ENCODE results near the gene PLXNA4. TPM values are rescaled to one million over a fixed set of nuclear protein-coding genes. Genes with fewer than 3 reads are reported as not detected.

PLXNA4 gene
- total RNA-seq, 1 experiment from 2014 or later, result 0.11 TPM

- H3K27ac ChIP-seq (ENCODE audit: low read depth, low read length, poor library complexity, severe bottlenecking), result no peak overlapping the region
- CTCF ChIA-PET, result no interaction called here
- no TSS peak for BruUV-seq (replicated peaks)
These were observed 421.4 kb downstream of the PLXNA4 start for GRCh38 chr7:132154695-132155471.

GRCh38 chr7:132154248-132154647 is 422.0 kb downstream of the PLXNA4 start:
- H3K9me3 ChIP-seq (ENCODE audit: low read depth, low read length, poor library complexity, severe bottlenecking), result no peaks in the 10 kb centered on the region
- H3K27ac ChIP-seq (ENCODE audit: low read depth, low read length, poor library complexity, severe bottlenecking), result no peak overlapping the region
- no peak for TF ChIP-seq EZH2 (IDR thresholded peaks at IDR 0.05; ENCODE audit: borderline replicate concordance, low read depth, low read length, poor library complexity, severe bottlenecking)
- H3K27me3 ChIP-seq (replicated peaks; ENCODE audit: insufficient read depth, low read depth, low read length, poor library complexity), result peaks cover 34% of the 10 kb centered on the region
- intact Hi-C loops (cut with micrococcal nuclease; ENCODE audit: unreplicated experiment), result loop anchor here (10.0 kb wide), 1 partner anchor 209 kb away; no protein-coding TSS in a partner anchor
- ChIA-PET POLR2A (ENCODE audit: low non-redundant PET) (no interaction called here), CTCF (no interaction called here)
- DNase-seq (ENCODE audit: low spot score), result no peak
- H3K36me3 ChIP-seq (ENCODE audit: insufficient read depth, low read length, poor library complexity, severe bottlenecking), result no peaks in the 10 kb centered on the region
- H3K4me1 ChIP-seq (ENCODE audit: insufficient read depth, low read length, poor library complexity, severe bottlenecking), result no peaks in the 10 kb centered on the region
- BruUV-seq (replicated peaks), result no TSS peak
- no peak overlapping the region for H3K4me3 ChIP-seq (ENCODE audit: low read depth, low read length, poor library complexity, severe bottlenecking)

More at GRCh38 chr7:132154695-132155471, 421.4 kb downstream of the PLXNA4 start:
- POLR2A ChIA-PET (ENCODE audit: low non-redundant PET), result no interaction called here
- Histone ChIP-seq H3K4me3 (ENCODE audit: low read depth, low read length, poor library complexity, severe bottlenecking) (no peak overlapping the region), H3K9me3 (ENCODE audit: low read depth, low read length, poor library complexity, severe bottlenecking) (no peaks in the 10 kb centered on the region), H3K36me3 (ENCODE audit: insufficient read depth, low read length, poor library complexity, severe bottlenecking) (no peaks in the 10 kb centered on the region), H3K4me1 (ENCODE audit: insufficient read depth, low read length, poor library complexity, severe bottlenecking) (no peaks in the 10 kb centered on the region), H3K27me3 (replicated peaks; ENCODE audit: insufficient read depth, low read depth, low read length, poor library complexity) (peaks cover 36% of the 10 kb centered on the region)
- no peak for DNase-seq (ENCODE audit: low spot score)
- intact Hi-C loops (cut with micrococcal nuclease; ENCODE audit: unreplicated experiment), result loop anchor here (10.0 kb wide), 1 partner anchor 210 kb away; no protein-coding TSS in a partner anchor
- TF ChIP-seq, protein P1, sequence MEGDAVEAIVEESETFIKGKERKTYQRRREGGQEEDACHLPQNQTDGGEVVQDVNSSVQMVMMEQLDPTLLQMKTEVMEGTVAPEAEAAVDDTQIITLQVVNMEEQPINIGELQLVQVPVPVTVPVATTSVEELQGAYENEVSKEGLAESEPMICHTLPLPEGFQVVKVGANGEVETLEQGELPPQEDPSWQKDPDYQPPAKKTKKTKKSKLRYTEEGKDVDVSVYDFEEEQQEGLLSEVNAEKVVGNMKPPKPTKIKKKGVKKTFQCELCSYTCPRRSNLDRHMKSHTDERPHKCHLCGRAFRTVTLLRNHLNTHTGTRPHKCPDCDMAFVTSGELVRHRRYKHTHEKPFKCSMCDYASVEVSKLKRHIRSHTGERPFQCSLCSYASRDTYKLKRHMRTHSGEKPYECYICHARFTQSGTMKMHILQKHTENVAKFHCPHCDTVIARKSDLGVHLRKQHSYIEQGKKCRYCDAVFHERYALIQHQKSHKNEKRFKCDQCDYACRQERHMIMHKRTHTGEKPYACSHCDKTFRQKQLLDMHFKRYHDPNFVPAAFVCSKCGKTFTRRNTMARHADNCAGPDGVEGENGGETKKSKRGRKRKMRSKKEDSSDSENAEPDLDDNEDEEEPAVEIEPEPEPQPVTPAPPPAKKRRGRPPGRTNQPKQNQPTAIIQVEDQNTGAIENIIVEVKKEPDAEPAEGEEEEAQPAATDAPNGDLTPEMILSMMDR (conservative IDR thresholded peaks at IDR 0.05; ENCODE audit: low read depth, low read length), result no peak
- TF ChIP-seq EZH2 (IDR thresholded peaks at IDR 0.05; ENCODE audit: borderline replicate concordance, low read depth, low read length, poor library complexity, severe bottlenecking), result no peak

DNA sequence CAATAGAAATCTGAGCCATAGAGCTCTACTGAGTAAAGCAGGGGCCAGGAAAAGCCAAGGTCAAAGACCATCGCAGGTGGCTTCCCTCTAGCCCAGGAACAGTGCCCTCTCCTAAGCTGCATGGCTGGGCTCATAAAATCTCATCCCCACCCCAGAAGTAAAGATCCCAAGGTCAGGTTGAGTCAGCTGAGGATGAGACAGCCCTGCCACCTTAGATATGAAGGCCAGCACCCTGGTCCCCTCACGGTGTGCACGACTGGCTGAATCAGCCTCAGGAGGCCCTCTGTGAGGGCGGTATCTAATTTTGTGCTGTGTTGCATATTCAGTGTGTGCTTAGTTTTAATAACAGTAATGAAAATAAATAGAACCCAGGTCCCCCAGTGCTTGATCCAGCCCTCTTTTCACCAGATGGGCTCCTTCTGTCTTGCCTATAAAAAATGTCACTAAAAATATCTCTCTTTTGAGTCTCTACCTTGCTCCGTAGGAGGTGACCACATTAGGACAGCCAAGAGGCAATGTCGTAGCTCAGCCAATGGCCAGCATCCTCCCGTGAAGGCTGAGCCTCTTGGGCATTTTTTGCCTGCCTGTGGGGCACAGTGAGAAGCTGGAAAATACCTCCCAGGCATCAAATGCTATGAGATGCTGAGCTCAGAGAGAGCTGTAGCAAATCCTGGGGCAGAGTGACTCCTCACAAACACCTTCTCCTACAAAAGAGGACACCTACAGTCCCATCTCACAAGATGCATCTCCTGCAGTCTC is 424.0 kb downstream of the PLXNA4 start:
- intact Hi-C loops (cut with micrococcal nuclease; ENCODE audit: unreplicated experiment), result loop anchor here (10.0 kb wide), 1 partner anchor 208 kb away; no protein-coding TSS in a partner anchor
- POLR2A ChIA-PET (ENCODE audit: low non-redundant PET), result no interaction called here
- Histone ChIP-seq H3K36me3 (ENCODE audit: insufficient read depth, low read length, poor library complexity, severe bottlenecking) (no peaks in the 10 kb centered on the region), H3K27me3 (replicated peaks; ENCODE audit: insufficient read depth, low read depth, low read length, poor library complexity) (peaks cover 26% of the 10 kb centered on the region), H3K27ac (ENCODE audit: low read depth, low read length, poor library complexity, severe bottlenecking) (no peak overlapping the region), H3K4me1 (ENCODE audit: insufficient read depth, low read length, poor library complexity, severe bottlenecking) (no peaks in the 10 kb centered on the region), H3K9me3 (ENCODE audit: low read depth, low read length, poor library complexity, severe bottlenecking) (no peaks in the 10 kb centered on the region), H3K4me3 (ENCODE audit: low read depth, low read length, poor library complexity, severe bottlenecking) (no peak overlapping the region)
- TF ChIP-seq, protein P1 (conservative IDR thresholded peaks at IDR 0.05; ENCODE audit: low read depth, low read length), result no peak
- no peak for TF ChIP-seq EZH2 (IDR thresholded peaks at IDR 0.05; ENCODE audit: borderline replicate concordance, low read depth, low read length, poor library complexity, severe bottlenecking)
- DNase-seq (ENCODE audit: low spot score), result no peak
- CTCF ChIA-PET, result no interaction called here
- BruUV-seq (replicated peaks), result no TSS peak

All from A673 (cell line).